HG03108 (cell line): ENCODE data around the gene BUD31.
"Not testable (repeated sequence)": the region's sequence is repeated elsewhere in the genome, so short reads cannot be mapped to it uniquely, and the experiment has no call there.

Source experiments
- ATAC-seq: cut with Tn5 transposase; IDR thresholded peaks from one replicate; pipeline ENCODE4 v1.9.1; 2021; ENCODE audit warnings: moderate library complexity; ENCODE audit not compliant: unreplicated experiment

Gene BUD31

GRCh38 chr7:99380032-99380822 is 28.5 kb upstream of the BUD31 start:
- peak; percentile 39 for ATAC-seq

GRCh38 chr7:99380823-99381663 is 27.7 kb upstream of the BUD31 start:
- ATAC-seq: peak; percentile 69

- no peak for ATAC-seq
These were observed 27.1 kb upstream of the BUD31 start for GRCh38 chr7:99381664-99382075.

GRCh38 chr7:99383203-99383602 is 25.6 kb upstream of the BUD31 start:
- ATAC-seq: no peak

- no peak for ATAC-seq
These were observed 24.9 kb upstream of the BUD31 start for GRCh38 chr7:99383791-99384370.

- ATAC-seq: no peak
These were observed 24.2 kb upstream of the BUD31 start for GRCh38 chr7:99384523-99384922.

GRCh38 chr7:99385564-99385963 is 23.2 kb upstream of the BUD31 start:
- no peak for ATAC-seq

- ATAC-seq: no peak
These were observed 22.1 kb upstream of the BUD31 start for GRCh38 chr7:99386584-99387238.

GRCh38 chr7:99387239-99387635 is 21.5 kb upstream of the BUD31 start:
- ATAC-seq: not testable (repeated sequence)

GRCh38 chr7:99387912-99388311 is 20.9 kb upstream of the BUD31 start:
- no peak for ATAC-seq

GRCh38 chr7:99389772-99390171 is 19.0 kb upstream of the BUD31 start:
- ATAC-seq: no peak

GRCh38 chr7:99390941-99391602 is 17.7 kb upstream of the BUD31 start:
- no peak for ATAC-seq

GRCh38 chr7:99392046-99392445 is 16.7 kb upstream of the BUD31 start:
- no peak for ATAC-seq

GRCh38 chr7:99392659-99393354 is 16.0 kb upstream of the BUD31 start:
- no peak for ATAC-seq

- no peak for ATAC-seq
These were observed 15.2 kb upstream of the BUD31 start for GRCh38 chr7:99393355-99394187.

- ATAC-seq: no peak
These were observed 14.6 kb upstream of the BUD31 start for GRCh38 chr7:99394188-99394502.

- no peak for ATAC-seq
These were observed 13.0 kb upstream of the BUD31 start for GRCh38 chr7:99395616-99396327.

- no peak for ATAC-seq
These were observed 12.1 kb upstream of the BUD31 start for GRCh38 chr7:99396418-99397296.
